Chondrocyte (in vitro differentiated cells): ENCODE results near the gene MTUS2. TPM values are rescaled to one million over a fixed set of nuclear protein-coding genes. Genes with fewer than 3 reads are reported as not detected.

Experiments
- DNase-seq: peaks from one replicate; pipeline ENCODE4 v3.0.0; 2021; ENCODE audit warnings: mixed read lengths, low spot score
- H3K27ac Mint-ChIP-seq: one replicate; pipeline ENCODE4 v1.8.0; 2021; ENCODE audit warnings: mild to moderate bottlenecking, moderate library complexity, mixed read lengths; ENCODE audit not compliant: unreplicated experiment
- H3K27me3 Mint-ChIP-seq: 2 replicates; pipeline ENCODE4 v1.8.0; 2021; ENCODE audit warnings: low read depth, mixed read lengths
- H3K36me3 Mint-ChIP-seq: 2 replicates; pipeline ENCODE4 v1.8.0; 2021; ENCODE audit warnings: low read depth, mixed read lengths
- H3K4me1 Mint-ChIP-seq: 2 replicates; pipeline ENCODE4 v1.8.0; 2021; ENCODE audit warnings: low read depth, mild to moderate bottlenecking, mixed read lengths
- H3K4me3 Mint-ChIP-seq: one replicate; pipeline ENCODE4 v1.8.0; 2021; ENCODE audit warnings: mild to moderate bottlenecking, moderate library complexity, mixed read lengths; ENCODE audit not compliant: unreplicated experiment
- H3K9me3 Mint-ChIP-seq: 2 replicates; pipeline ENCODE4 v1.8.0; 2021; ENCODE audit warnings: low read depth, mixed read lengths
- total RNA-seq: library from RNA; stranded (reverse); gene quantifications from 3 replicates; pipeline ENCODE4 v1.2.1, GENCODE V29; 2021
- TF ChIP-seq, protein P1 (sequence below): fragments of 200-600 bp; sonication (generic); IDR thresholded peaks from 2 replicates; pipeline ENCODE4 v1.5.0; 2021; ENCODE audit warnings: antibody characterized with exemption, mild to moderate bottlenecking, moderate library complexity

The MTUS2 gene
- total RNA-seq, 1 donor from 2014 or later, result 1.2 TPM

- no peaks in the 10 kb centered on the region for H3K36me3 Mint-ChIP-seq
- no peak overlapping the region for H3K27ac Mint-ChIP-seq
- H3K4me1 Mint-ChIP-seq, result no peaks in the 10 kb centered on the region
- peaks cover 14% of the 10 kb centered on the region for H3K27me3 Mint-ChIP-seq
- no peak overlapping the region for H3K4me3 Mint-ChIP-seq
- H3K9me3 Mint-ChIP-seq, result no peaks in the 10 kb centered on the region
- DNase-seq, result no peak
- TF ChIP-seq, protein P1, sequence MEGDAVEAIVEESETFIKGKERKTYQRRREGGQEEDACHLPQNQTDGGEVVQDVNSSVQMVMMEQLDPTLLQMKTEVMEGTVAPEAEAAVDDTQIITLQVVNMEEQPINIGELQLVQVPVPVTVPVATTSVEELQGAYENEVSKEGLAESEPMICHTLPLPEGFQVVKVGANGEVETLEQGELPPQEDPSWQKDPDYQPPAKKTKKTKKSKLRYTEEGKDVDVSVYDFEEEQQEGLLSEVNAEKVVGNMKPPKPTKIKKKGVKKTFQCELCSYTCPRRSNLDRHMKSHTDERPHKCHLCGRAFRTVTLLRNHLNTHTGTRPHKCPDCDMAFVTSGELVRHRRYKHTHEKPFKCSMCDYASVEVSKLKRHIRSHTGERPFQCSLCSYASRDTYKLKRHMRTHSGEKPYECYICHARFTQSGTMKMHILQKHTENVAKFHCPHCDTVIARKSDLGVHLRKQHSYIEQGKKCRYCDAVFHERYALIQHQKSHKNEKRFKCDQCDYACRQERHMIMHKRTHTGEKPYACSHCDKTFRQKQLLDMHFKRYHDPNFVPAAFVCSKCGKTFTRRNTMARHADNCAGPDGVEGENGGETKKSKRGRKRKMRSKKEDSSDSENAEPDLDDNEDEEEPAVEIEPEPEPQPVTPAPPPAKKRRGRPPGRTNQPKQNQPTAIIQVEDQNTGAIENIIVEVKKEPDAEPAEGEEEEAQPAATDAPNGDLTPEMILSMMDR, result no peak
These were observed 291.3 kb downstream of the MTUS2 start for GRCh38 chr13:29111446-29111845.

GRCh38 chr13:29115842-29116241 is 295.7 kb downstream of the MTUS2 start:
- Mint-ChIP-seq H3K27ac (no peak overlapping the region), H3K36me3 (no peaks in the 10 kb centered on the region), H3K4me3 (no peak overlapping the region), H3K27me3 (peaks cover 9% of the 10 kb centered on the region), H3K4me1 (no peaks in the 10 kb centered on the region), H3K9me3 (no peaks in the 10 kb centered on the region)
- no peak for DNase-seq
- TF ChIP-seq, protein P1, result no peak

DNA sequence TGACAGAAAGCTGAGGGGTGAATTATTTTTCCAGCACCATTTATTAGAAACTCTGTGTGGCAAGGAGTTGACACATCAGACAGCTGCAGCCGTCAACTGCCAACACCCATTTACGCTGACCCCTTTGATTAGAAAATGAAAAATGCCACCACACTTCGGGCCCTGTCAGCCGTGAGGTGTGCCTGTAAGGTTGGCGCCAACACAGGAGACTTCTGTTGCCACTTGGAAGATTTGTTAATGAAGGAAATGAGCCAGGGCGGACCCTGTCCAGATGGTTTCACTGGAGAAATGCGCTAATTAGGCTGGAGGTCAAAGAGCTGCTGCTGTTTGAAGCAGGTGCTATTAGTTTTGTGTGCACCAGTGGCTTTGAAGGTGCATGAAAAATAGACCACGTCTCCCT is 297.5 kb downstream of the MTUS2 start:
- TF ChIP-seq, protein P1, result no peak
- H3K27me3 Mint-ChIP-seq, result peaks cover 5% of the 10 kb centered on the region
- no peaks in the 10 kb centered on the region for H3K9me3 Mint-ChIP-seq
- no peak overlapping the region for H3K27ac Mint-ChIP-seq
- no peak overlapping the region for H3K4me3 Mint-ChIP-seq
- no peaks in the 10 kb centered on the region for H3K4me1 Mint-ChIP-seq
- no peak for DNase-seq
- no peaks in the 10 kb centered on the region for H3K36me3 Mint-ChIP-seq

GRCh38 chr13:29118471-29118870 is 298.3 kb downstream of the MTUS2 start:
- H3K4me3 Mint-ChIP-seq, result no peak overlapping the region
- DNase-seq, result no peak
- H3K36me3 Mint-ChIP-seq, result no peaks in the 10 kb centered on the region
- TF ChIP-seq, protein P1, result no peak
- peaks cover 5% of the 10 kb centered on the region for H3K27me3 Mint-ChIP-seq
- no peak overlapping the region for H3K27ac Mint-ChIP-seq
- no peaks in the 10 kb centered on the region for H3K4me1 Mint-ChIP-seq
- H3K9me3 Mint-ChIP-seq, result no peaks in the 10 kb centered on the region

GRCh38 chr13:29125191-29125933 is 305.2 kb downstream of the MTUS2 start:
- Mint-ChIP-seq H3K4me1 (no peaks in the 10 kb centered on the region), H3K27ac (no peak overlapping the region), H3K27me3 (peaks cover 4% of the 10 kb centered on the region), H3K36me3 (no peaks in the 10 kb centered on the region), H3K4me3 (no peak overlapping the region), H3K9me3 (no peaks in the 10 kb centered on the region)
- TF ChIP-seq, protein P1, result no peak
- DNase-seq, result no peak
